Stimulated activated memory B cell treated with anti-CD40 and anti-IgM and Interleukin-4, amounts not matched to agents 10 μg/mL and 1 μg/mL and 100 μg/mL, for 72 hours (primary cell): ENCODE measurements around the gene CHD6.
A peak's percentile ranks its signal among the peaks of the same experiment; 100 is the strongest.

Source experiments
- ATAC-seq: fragments of 150-1000 bp; cut with Tn5 transposase; 2 replicates; pipeline ENCODE4 v1.10.0; 2021
- H3K27ac Mint-ChIP-seq: one replicate; pipeline ENCODE4 v1.8.0; 2022; ENCODE audit warnings: mild to moderate bottlenecking, mixed read lengths
- H3K27me3 Mint-ChIP-seq: one replicate; pipeline ENCODE4 v1.8.0; 2022; ENCODE audit warnings: mixed read lengths
- H3K36me3 Mint-ChIP-seq: one replicate; pipeline ENCODE4 v1.8.0; 2022; ENCODE audit warnings: mixed read lengths
- H3K4me1 Mint-ChIP-seq: one replicate; pipeline ENCODE4 v1.8.0; 2022; ENCODE audit warnings: mixed read lengths
- H3K4me3 Mint-ChIP-seq: one replicate; pipeline ENCODE4 v1.8.0; 2022; ENCODE audit warnings: mild to moderate bottlenecking, moderate library complexity, mixed read lengths
- H3K9me3 Mint-ChIP-seq: one replicate; pipeline ENCODE4 v1.8.0; 2022; ENCODE audit warnings: mixed read lengths

Gene CHD6

DNA sequence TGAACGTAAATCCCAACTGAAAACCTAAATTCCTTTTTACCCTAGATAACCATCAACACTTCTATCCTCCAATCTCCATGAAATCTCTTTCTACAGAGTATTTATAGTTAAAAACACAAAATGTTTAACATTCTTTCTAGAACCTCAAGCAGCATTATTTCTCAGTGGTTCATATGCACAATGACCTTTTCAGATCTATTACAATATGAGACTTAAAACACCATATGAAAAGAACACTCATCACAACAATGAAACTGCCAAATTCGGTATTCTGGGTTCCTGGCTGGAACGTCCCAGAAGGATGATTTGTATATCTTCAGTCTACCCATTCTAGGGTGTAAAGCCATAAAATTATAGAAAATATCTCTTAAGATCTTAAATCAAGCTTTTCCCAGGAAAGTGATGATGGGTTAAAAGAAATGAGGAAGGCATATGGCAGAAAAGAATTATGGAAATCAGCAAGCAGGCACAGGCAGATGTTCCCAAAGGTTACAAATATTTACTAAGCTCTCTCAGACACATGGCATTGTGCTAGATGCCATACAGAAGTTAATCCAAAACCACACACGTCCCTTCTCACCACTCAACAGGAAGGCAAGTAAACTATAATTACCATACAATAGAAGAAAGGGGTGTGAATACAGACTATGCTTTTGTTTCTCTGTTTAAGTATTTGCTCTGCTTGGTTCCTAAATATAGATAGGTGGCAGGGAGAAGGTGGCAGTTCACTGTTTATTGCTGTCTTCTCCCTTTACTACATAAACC, 118.0 kb downstream of the CHD6 start:
- H3K9me3 Mint-ChIP-seq: no peaks in the 10 kb centered on the region
- ATAC-seq: no peak
- peaks cover 40% of the 10 kb centered on the region for H3K36me3 Mint-ChIP-seq
- peak overlapping the region; percentile 63 for H3K27ac Mint-ChIP-seq
- no peaks in the 10 kb centered on the region for H3K27me3 Mint-ChIP-seq
- no peak overlapping the region for H3K4me3 Mint-ChIP-seq
- peaks cover 2% of the 10 kb centered on the region for H3K4me1 Mint-ChIP-seq

DNA sequence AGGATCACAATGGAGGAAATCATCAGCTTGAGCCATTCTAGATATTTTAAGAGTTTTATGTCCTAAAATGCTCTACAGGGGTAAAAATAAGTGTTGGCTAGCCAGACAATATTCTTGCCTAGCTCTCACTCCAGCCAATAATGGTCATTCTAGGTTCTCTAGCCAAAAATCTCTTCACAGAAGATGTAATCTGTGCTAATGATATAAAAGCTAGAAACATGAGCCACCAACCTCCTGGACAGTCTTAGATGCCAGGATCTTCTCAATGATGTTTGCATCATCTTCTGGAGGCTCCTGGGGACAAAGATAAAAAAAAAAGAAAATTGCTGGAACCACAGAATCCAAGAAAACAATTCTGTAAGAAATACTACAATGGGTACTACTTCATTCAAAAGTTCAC, 119.1 kb downstream of the CHD6 start:
- Mint-ChIP-seq H3K27ac (no peak overlapping the region), H3K9me3 (no peaks in the 10 kb centered on the region), H3K27me3 (no peaks in the 10 kb centered on the region), H3K36me3 (peaks cover 39% of the 10 kb centered on the region), H3K4me3 (no peak overlapping the region), H3K4me1 (no peaks in the 10 kb centered on the region)
- no peak for ATAC-seq

DNA sequence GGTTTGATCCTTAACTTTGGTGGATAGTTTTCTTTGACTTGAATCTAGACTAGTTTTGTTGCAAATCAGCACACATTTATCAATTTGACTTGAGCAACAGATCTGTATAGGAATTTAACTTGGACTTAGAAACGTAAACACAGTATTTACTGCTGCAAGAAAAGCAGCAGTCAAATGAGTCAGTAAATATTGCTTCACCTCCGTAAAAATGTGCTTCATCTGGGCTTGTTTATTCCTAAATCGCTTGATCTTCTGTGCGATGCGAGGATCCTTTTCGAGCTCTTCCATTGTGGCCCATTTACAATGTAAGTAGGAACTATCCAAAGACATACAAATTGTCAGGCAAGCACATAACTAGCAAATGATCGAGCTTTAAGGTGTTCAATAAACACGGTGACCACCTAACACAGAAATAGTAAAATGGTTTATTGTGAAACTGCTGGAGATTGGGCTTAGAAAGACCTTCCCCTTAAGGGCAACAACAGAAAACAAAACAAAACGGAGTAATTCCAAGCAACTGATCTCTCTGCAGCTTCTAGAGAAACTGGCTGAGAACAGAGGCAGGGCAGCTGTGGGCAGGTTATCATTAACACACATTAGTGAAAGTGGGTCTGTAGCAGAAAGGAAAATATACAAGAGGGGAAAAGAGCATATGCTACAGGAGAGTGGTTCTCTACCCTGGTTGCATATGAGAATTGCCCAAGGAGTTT, 120.8 kb downstream of the CHD6 start:
- no peak for ATAC-seq
- no peak overlapping the region for H3K27ac Mint-ChIP-seq

DNA sequence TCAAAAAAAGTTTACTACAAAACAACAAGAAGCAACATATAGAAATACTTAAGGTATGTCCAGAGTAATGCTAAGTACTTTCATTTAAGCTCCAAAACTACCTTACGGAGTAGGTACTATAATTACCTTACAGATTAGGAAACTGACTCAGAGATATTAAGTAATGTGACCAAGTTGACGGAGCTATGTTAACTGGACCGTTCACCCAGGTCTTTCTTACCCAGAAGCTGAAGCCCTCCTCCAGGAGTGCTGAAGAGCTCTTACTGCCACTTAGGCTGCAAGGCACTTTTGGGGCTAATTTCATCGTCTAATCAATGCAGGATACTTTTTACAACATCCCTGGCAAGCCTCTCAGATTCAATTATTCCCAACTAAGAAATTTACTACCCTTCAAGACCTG, 123.7 kb downstream of the CHD6 start:
- H3K27me3 Mint-ChIP-seq: no peaks in the 10 kb centered on the region
- H3K27ac Mint-ChIP-seq: no peak overlapping the region
- no peak for ATAC-seq
- H3K9me3 Mint-ChIP-seq: no peaks in the 10 kb centered on the region
- H3K36me3 Mint-ChIP-seq: peaks cover 66% of the 10 kb centered on the region
- H3K4me3 Mint-ChIP-seq: no peak overlapping the region
- H3K4me1 Mint-ChIP-seq: no peaks in the 10 kb centered on the region

More for the DNA sequence above, 120.8 kb downstream of the CHD6 start:
- no peaks in the 10 kb centered on the region for H3K4me1 Mint-ChIP-seq
- no peaks in the 10 kb centered on the region for H3K9me3 Mint-ChIP-seq
- no peak overlapping the region for H3K4me3 Mint-ChIP-seq
- H3K27me3 Mint-ChIP-seq: no peaks in the 10 kb centered on the region
- H3K36me3 Mint-ChIP-seq: peaks cover 51% of the 10 kb centered on the region

DNA sequence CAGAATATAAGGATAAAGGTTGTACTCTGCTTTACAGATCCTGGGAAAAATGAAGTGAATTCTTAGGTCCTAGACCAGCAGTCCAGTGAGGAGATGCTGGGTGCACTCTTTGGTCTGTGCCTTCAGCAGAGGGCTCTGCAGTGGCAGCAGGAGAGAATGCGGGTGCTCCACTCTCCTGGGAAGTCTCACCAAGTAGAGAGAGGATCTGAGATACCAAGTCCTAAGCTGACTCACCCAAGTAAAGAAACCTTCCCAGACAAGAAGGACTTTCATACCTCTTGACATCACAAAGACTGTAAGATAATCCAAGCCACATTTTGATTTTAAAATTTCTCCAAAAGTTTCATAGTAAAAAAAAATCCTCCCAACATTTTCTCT, 134.6 kb downstream of the CHD6 start:
- Mint-ChIP-seq H3K9me3 (no peaks in the 10 kb centered on the region), H3K4me1 (peaks cover 11% of the 10 kb centered on the region), H3K27ac (no peak overlapping the region), H3K27me3 (no peaks in the 10 kb centered on the region), H3K36me3 (peaks cover 78% of the 10 kb centered on the region), H3K4me3 (no peak overlapping the region)
- no peak for ATAC-seq

DNA sequence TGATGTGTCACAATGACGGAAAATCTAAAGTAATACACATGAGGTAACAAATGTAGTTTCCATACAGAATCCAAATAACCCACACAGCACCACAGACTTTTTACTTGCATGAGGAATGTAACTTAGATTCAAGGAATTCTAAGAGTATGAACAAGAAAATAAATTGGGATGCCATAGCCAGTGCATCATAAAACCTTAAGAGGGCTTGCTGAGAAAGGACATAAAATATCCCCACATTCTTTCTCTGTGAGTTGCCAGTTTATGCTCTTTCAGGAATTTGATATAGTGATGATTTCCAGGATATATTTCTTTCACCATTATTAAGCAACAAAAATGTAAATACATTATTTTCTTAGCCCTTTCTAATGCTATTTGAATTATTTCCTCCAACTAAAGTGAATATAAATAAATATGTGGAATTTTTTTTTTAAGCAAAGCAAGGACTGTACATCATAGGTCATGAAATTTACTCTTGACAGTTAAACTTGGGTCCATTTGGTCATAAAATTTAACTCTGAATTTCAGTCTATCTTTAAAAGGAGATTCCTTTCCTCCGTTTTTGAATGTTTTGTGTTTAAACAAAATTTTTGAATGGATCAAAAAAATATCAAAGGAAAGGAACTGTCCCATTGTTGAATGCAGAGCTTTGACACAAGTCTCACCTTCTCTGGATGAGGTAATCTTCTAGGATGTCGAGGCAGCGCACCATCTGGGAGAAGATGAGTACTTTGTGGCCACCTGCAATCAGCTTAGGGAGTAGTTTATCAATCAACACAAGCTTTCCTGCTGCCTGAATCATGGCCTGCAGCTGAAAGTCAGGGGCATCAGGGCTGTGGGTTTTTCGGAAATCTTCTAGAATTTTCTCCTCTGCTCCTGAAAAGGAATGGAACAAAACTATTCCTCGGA, 135.3 kb downstream of the CHD6 start:
- H3K4me1 Mint-ChIP-seq: peaks cover 11% of the 10 kb centered on the region
- ATAC-seq: no peak
- H3K27ac Mint-ChIP-seq: no peak overlapping the region
- no peak overlapping the region for H3K4me3 Mint-ChIP-seq
- no peaks in the 10 kb centered on the region for H3K9me3 Mint-ChIP-seq
- no peaks in the 10 kb centered on the region for H3K27me3 Mint-ChIP-seq
- peaks cover 78% of the 10 kb centered on the region for H3K36me3 Mint-ChIP-seq

DNA sequence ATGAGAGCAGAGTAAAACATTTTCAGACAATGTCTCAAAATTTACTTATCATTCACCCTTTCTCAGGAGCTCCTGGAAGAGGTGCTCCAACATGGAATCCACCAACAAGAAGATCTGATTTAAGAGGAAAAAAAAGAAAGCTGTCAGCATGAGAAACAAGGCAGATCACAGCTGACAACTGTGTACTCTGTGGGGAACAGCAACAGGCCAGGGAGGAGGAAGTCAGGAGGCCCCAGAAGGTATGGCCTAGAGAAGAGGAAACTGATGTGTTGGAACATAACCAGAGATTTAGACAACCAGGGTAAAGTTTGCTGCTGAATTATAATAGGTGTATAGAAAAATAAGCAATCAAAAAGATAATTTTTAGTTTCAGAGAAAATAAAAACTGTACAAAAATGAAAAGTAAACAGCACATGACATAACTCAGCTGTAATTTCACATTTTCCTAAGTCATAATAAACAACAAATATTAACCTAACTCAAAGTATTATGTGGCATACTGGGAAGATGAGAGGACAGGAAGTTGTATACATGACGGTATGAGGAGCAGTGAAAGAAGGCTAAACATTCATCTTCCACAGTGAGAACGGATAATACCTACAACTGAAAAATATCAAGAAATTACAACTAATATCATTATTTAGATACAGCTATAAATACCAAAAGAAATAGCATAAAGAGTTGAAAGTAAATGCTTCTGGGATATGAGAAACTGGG, 138.0 kb downstream of the CHD6 start:
- Mint-ChIP-seq H3K27me3 (no peaks in the 10 kb centered on the region), H3K9me3 (no peaks in the 10 kb centered on the region), H3K36me3 (peaks cover 72% of the 10 kb centered on the region), H3K4me1 (peaks cover 11% of the 10 kb centered on the region), H3K27ac (peak overlapping the region; percentile 36), H3K4me3 (no peak overlapping the region)
- ATAC-seq: no peak

DNA sequence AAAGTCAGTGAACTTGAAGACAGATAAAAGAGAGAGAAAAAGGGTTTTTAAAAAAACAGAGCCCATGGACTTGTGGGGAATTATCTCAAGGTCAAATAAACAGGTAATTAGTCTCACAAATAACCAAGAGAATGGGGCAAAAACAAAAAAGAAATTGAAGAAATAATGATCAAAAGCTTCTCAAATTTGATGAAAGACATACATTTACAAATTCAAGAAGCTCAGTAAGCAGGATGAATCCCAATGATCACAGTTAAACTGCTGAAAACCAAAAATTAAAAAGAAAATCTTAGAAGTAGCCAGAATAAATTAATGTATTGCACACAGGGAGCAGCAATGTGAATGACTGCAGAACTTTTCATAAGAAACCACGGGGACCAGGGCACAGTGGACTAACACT, 139.1 kb downstream of the CHD6 start:
- Mint-ChIP-seq H3K36me3 (peaks cover 69% of the 10 kb centered on the region), H3K27ac (no peak overlapping the region), H3K9me3 (no peaks in the 10 kb centered on the region), H3K4me3 (no peak overlapping the region), H3K4me1 (peaks cover 11% of the 10 kb centered on the region), H3K27me3 (no peaks in the 10 kb centered on the region)
- ATAC-seq: no peak

DNA sequence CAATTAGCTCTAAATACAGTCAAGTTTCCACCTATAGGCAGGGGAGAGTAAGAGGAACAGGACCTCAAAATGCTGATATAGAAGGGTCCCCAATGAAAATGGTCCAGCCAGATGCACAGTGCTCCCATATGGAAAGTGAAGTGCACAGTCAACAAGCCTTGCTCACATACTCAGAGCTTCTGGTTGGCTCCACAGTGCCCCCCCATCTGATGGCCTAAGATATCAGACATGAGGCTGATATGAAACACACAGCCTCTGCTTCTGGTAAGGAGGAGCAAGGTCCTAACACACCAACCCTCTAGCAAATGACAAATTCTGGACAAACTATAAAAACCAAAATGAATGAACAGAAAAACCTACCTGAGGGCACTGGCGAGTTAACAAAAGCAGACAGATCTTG, 140.2 kb downstream of the CHD6 start:
- Mint-ChIP-seq H3K9me3 (no peaks in the 10 kb centered on the region), H3K4me3 (no peak overlapping the region), H3K27ac (no peak overlapping the region), H3K4me1 (peaks cover 11% of the 10 kb centered on the region), H3K36me3 (peaks cover 69% of the 10 kb centered on the region), H3K27me3 (no peaks in the 10 kb centered on the region)
- no peak for ATAC-seq

DNA sequence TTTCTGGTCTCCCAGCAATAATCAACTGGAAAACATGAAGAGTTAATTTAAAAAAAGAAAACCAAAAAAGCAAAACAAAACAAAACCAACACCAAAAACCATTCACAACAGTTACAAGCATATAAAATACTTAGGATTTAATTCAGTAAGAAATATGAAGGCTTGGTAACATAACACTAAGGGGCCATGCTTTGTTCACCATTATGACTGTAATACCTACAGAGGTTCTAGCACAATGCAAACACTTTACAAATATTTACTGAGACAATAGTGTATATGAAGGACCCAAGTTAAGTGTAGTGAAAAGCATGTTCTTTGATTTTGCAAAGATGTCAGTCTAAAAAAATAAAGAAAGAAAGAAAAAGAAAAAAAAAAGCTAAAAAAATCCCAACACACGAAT, 141.7 kb downstream of the CHD6 start:
- no peak overlapping the region for H3K4me3 Mint-ChIP-seq
- no peak for ATAC-seq

DNA sequence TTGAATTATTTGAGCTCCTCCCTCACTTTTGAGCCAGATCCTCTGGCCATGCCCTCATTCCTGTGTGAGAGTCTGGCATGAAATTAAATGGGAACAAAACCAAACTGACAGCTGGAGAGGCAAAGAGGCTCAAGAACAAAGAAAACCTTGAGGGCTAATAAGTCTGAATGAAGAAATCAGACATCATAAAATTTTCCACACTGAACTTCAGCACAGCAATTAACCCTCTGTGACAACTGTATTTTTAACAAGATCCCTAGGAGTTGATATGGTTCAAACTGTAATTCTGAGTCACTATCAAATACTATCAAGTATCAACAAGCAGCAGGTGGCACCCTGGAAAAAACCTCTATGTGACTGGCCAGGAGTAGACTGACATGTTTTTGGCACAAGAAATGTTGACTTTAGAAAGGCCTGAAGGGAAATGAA, 142.2 kb downstream of the CHD6 start:
- H3K4me3 Mint-ChIP-seq: no peak overlapping the region

More for the DNA sequence above, 141.7 kb downstream of the CHD6 start:
- Mint-ChIP-seq H3K27me3 (no peaks in the 10 kb centered on the region), H3K4me1 (peaks cover 11% of the 10 kb centered on the region), H3K9me3 (no peaks in the 10 kb centered on the region), H3K27ac (no peak overlapping the region), H3K36me3 (peaks cover 79% of the 10 kb centered on the region)

DNA sequence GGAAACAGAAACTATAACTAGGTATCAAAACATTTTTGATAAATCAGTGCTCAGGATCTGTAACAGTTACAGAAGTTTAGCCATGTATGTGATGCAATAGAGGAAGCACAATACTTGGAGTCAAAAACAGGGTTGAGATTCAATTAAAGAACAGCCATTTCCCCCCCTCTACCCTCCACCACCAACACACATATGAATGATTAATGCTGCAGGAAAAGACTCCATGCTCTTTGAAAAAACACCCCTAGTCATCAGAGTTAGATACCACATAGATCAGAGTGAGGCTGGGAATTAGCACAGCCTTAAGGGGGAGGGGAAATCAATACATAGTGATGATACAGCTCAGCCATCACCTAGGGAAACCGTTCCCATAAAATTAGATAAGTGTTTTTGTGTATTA, 142.7 kb downstream of the CHD6 start:
- no peak for ATAC-seq
- Mint-ChIP-seq H3K4me1 (peaks cover 8% of the 10 kb centered on the region), H3K27ac (no peak overlapping the region), H3K36me3 (peaks cover 81% of the 10 kb centered on the region), H3K9me3 (no peaks in the 10 kb centered on the region), H3K27me3 (no peaks in the 10 kb centered on the region), H3K4me3 (no peak overlapping the region)

More for the DNA sequence above, 142.2 kb downstream of the CHD6 start:
- Mint-ChIP-seq H3K9me3 (no peaks in the 10 kb centered on the region), H3K36me3 (peaks cover 79% of the 10 kb centered on the region), H3K27me3 (no peaks in the 10 kb centered on the region), H3K4me1 (peaks cover 11% of the 10 kb centered on the region), H3K27ac (no peak overlapping the region)
- no peak for ATAC-seq

DNA sequence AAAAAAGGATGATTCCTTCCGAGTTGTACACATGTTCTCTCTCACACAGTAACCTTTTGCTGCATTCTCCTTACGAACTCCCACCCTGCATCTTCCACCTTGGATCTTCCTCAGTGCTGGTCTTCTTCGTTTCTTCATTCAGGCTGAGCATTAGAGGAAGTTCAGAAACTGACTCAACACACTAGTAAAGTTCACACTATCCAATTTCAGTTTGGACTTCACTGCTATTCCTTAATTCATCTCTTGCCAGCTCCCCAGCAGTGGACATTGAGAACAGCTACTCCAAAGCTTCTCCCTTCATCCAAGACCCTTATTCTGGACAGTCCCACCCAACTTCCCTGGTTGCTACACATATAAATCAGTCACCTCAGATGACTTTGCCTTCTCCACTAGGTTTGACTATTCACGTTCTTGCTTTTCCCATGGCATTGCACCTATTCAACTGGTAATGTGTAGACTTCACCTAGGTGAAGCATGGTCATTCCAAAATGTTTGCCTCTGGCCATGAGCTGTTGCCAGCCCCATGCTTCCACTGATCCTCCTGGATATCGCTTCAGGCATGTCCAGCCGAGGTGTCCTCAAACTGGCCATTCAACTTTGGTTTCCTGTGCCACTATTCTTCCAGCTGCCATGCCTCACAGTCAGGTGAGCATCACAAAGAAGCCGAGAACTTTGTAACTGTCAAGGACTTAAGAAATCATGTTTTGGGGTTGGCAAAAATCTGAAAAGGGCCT, 147.6 kb downstream of the CHD6 start:
- no peak for ATAC-seq
- H3K36me3 Mint-ChIP-seq: peaks cover 86% of the 10 kb centered on the region
- H3K4me3 Mint-ChIP-seq: no peak overlapping the region
- H3K4me1 Mint-ChIP-seq: peaks cover 5% of the 10 kb centered on the region
- H3K27me3 Mint-ChIP-seq: no peaks in the 10 kb centered on the region
- H3K9me3 Mint-ChIP-seq: no peaks in the 10 kb centered on the region
- H3K27ac Mint-ChIP-seq: no peak overlapping the region

DNA sequence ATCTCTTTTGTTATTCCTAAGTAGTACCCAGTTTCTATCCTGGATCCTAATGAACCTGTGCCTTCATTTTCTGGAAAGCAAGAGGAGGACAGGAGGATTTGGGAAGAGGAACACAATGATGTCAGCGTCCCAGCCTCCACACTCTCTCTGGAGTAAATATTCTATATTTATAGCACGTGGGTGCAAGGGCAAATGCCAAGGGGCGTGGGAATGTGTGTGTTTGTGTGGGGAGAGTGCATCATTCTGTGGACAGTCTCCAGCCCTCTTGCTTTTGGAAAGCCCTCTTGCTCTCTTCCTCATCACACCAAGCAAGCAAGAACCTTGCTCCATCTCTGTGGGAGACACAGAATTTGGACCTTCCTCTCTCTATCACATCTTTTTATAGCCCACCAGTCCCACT, 148.3 kb downstream of the CHD6 start:
- H3K27ac Mint-ChIP-seq: no peak overlapping the region
- no peak for ATAC-seq
- peaks cover 5% of the 10 kb centered on the region for H3K9me3 Mint-ChIP-seq
- H3K4me1 Mint-ChIP-seq: peaks cover 5% of the 10 kb centered on the region
- no peaks in the 10 kb centered on the region for H3K27me3 Mint-ChIP-seq
- no peak overlapping the region for H3K4me3 Mint-ChIP-seq
- H3K36me3 Mint-ChIP-seq: peaks cover 88% of the 10 kb centered on the region
